Ishikawa (cell line): Measurements from ENCODE around the gene DLX6.

ENCODE experiments used
- CEBPB ChIP-seq: IDR thresholded peaks from 2 replicates; pipeline ENCODE4 v1.6.1; 2012
- CREB1 ChIP-seq: IDR thresholded peaks from 2 replicates; pipeline ENCODE4 v1.6.1; 2012; ENCODE audit warnings: low read depth
- EGR1 ChIP-seq: IDR thresholded peaks from 2 replicates; pipeline ENCODE4 v1.6.1; 2012
- EP300 ChIP-seq: IDR thresholded peaks from 2 replicates; pipeline ENCODE4 v1.6.1; 2012; ENCODE audit warnings: borderline replicate concordance
- FOXM1 ChIP-seq: IDR thresholded peaks from 2 replicates; pipeline ENCODE4 v1.6.1; 2012; ENCODE audit warnings: low read depth, borderline replicate concordance
- MAX ChIP-seq: IDR thresholded peaks from 2 replicates; pipeline ENCODE4 v1.6.1; 2012
- NFIC ChIP-seq: IDR thresholded peaks from 2 replicates; pipeline ENCODE4 v1.6.1; 2012
- RAD21 ChIP-seq: IDR thresholded peaks from 2 replicates; pipeline ENCODE4 v1.6.1; 2012; ENCODE audit warnings: low read depth
- REST ChIP-seq: IDR thresholded peaks from 2 replicates; pipeline ENCODE4 v1.6.1; 2012; ENCODE audit warnings: low read depth, mild to moderate bottlenecking
- TAF1 ChIP-seq: IDR thresholded peaks from 2 replicates; pipeline ENCODE4 v1.6.1; 2012; ENCODE audit warnings: low read depth, mild to moderate bottlenecking
- TCF12 ChIP-seq: IDR thresholded peaks from 2 replicates; pipeline ENCODE4 v1.6.1; 2012; ENCODE audit warnings: low read depth
- TEAD4 ChIP-seq: IDR thresholded peaks from 2 replicates; pipeline ENCODE4 v1.6.1; 2012
- USF1 ChIP-seq: IDR thresholded peaks from 2 replicates; pipeline ENCODE4 v1.6.1; 2012
- YY1 ChIP-seq: IDR thresholded peaks from 2 replicates; pipeline ENCODE4 v1.6.1; 2012; ENCODE audit warnings: low read depth
- ZBTB7A ChIP-seq: IDR thresholded peaks from 2 replicates; pipeline ENCODE4 v1.6.1; 2012; ENCODE audit warnings: low read depth

DLX6 gene

GRCh38 chr7:97015279-97015678 is 9.9 kb downstream of the DLX6 start:
- TF ChIP-seq MAX (no peak), USF1 (no peak), NFIC (no peak), CEBPB (no peak), EP300 (no peak), CREB1 (no peak), RAD21 (no peak)

- TF ChIP-seq USF1 (no peak), CREB1 (no peak), FOXM1 (no peak), MAX (no peak), TEAD4 (no peak), NFIC (no peak), TAF1 (no peak), REST (no peak), RAD21 (no peak), TCF12 (no peak), CEBPB (no peak), ZBTB7A (no peak), EGR1 (no peak), EP300 (no peak), YY1 (no peak)
These were observed 10.5 kb downstream of the DLX6 start for GRCh38 chr7:97015756-97016380.

- TF ChIP-seq EGR1, result no peak
- 0 out of 2 replicates have a peak, but pooled peaks have one; percentile 23 for TF ChIP-seq TCF12
- TF ChIP-seq EP300, result no peak
- no peak for TF ChIP-seq USF1
- TF ChIP-seq REST, result no peak
- TF ChIP-seq RAD21, result peak; percentile 37; the same call in 1 of the 2 replicates
- no peak for TF ChIP-seq FOXM1
- no peak for TF ChIP-seq TAF1
- TF ChIP-seq CREB1, result no peak
- TF ChIP-seq NFIC, result peak; percentile 30; the same call in 1 of the 2 replicates
- TF ChIP-seq CEBPB, result no peak
- no peak for TF ChIP-seq ZBTB7A
- TF ChIP-seq YY1, result no peak
- TF ChIP-seq MAX, result 0 out of 2 replicates have a peak, but pooled peaks have one; percentile 9
- TF ChIP-seq TEAD4, result no peak
These were observed 11.2 kb downstream of the DLX6 start for GRCh38 chr7:97016381-97017191.

- TF ChIP-seq FOXM1 (no peak), CEBPB (no peak), CREB1 (no peak), ZBTB7A (no peak), EGR1 (no peak), MAX (no peak), EP300 (no peak), NFIC (no peak), USF1 (no peak), RAD21 (no peak), REST (no peak), TEAD4 (no peak), TCF12 (no peak), YY1 (no peak), TAF1 (no peak)
These were observed 12.1 kb downstream of the DLX6 start for GRCh38 chr7:97017192-97018125.
